Psoas muscle (tissue), 8 donors: ENCODE data around the gene LUC7L. TPM values are rescaled to one million over a fixed set of nuclear protein-coding genes. Genes with fewer than 3 reads are reported as not detected.
A peak's percentile ranks its signal among the peaks of the same experiment; 100 is the strongest.
"Not testable (repeated sequence)": the region's sequence is repeated elsewhere in the genome, so short reads cannot be mapped to it uniquely, and the experiment has no call there.

Experiments
- ATAC-seq, 4 donors: fragments of 200-7000 bp; cut with Tn5 transposase; one replicate each; pipeline ENCODE4 v1.9.1; 2020; ENCODE audit warnings: moderate library complexity in 3 of 4, mild to moderate bottlenecking in 2 of 4
- DNase-seq, 2 donors: peaks; one replicate each; pipeline ENCODE4 v3.0.0-alpha.2; 2020
- H3K27ac ChIP-seq: fragments of 200-600 bp; one replicate; pipeline ENCODE4 v1.8.0; 2022
- H3K27me3 ChIP-seq, 3 donors: fragments of 200-600 bp in 1 of 3; one replicate each; pipeline versions ENCODE4 v1.6.1 to v1.8.0; 2013 to 2022; ENCODE audit warnings: low read length in 2 of 3, mild to moderate bottlenecking in 2 of 3, moderate library complexity in 1 of 3; ENCODE audit not compliant: insufficient read depth in 3 of 3
- H3K36me3 ChIP-seq, 2 donors: fragments of 200-600 bp in 1 of 2; one replicate each; pipeline versions ENCODE4 v1.6.1 to v1.8.0; 2013 to 2022; ENCODE audit warnings: low read depth in 1 of 2, mild to moderate bottlenecking in 1 of 2, moderate library complexity in 1 of 2; ENCODE audit not compliant: insufficient read depth in 1 of 2
- H3K4me1 ChIP-seq: fragments of 200-600 bp; one replicate; pipeline ENCODE4 v1.8.0; 2022
- H3K4me3 ChIP-seq: fragments of 200-600 bp; one replicate; pipeline ENCODE4 v1.8.0; 2022; ENCODE audit warnings: mild to moderate bottlenecking
- H3K9me3 ChIP-seq: fragments of 200-600 bp; one replicate; pipeline ENCODE4 v1.8.0; 2022
- WGBS, 3 donors: extraction: QIAGEN DNeasy Blood & Tissue Kit; methylation state at CpG; one replicate each; pipeline versions ENCODE4 v1.1.6 to v1.1.7; 2013; 5-methylcytosine and 5-hydroxymethylcytosine counted together
- intact Hi-C, 2 donors: fragments of 100-400 bp; cut with DNase I; formaldehyde crosslinking; loops; one replicate each; pipeline versions ENCODE4 v1.11.0 to v1.14.2; 2022
- polyA plus RNA-seq, 3 donors: library from polyadenylated mRNA; stranded (reverse); fragments of 200-250 nt; gene quantifications; one replicate each; pipeline ENCODE4 v1.2.3, GENCODE V29; 2013
- total RNA-seq, 4 donors: library from RNA; stranded (reverse); fragmentation: NEBNext Ultra II Directional in 2 of 4; extraction: Animal tissue kit (Norgen Biotek cat#: 25700) in 2 of 4; gene quantifications; one replicate each; pipeline versions ENCODE4 v1.2.1 to v1.2.4, GENCODE V29; 2021 to 2023
- TF ChIP-seq, protein P1 (sequence below): fragments of 200-600 bp; IDR thresholded peaks from one replicate; pipeline ENCODE4 v1.8.0; 2022; ENCODE audit warnings: antibody characterized with exemption
- donor health status: healthy with polysubstance abuse.
- donor health status: DM: no; HTN: no; CAD: no; lungs with moderate emphysema.
- donor health status: Bipolar disorder and iron deficiency.
- donor health status: healthy.
- donor health status: DM: yes; HTN: yes; CAD: no.
- donor health status: DM: no; HTN: no; CAD: no.
- donor health status: DM: no; HTN: no; CAD: no.
- donor health status: DM: yes; HTN: yes; CAD: no.

LUC7L gene
- total and polyA plus RNA-seq, 7 donors = 23.8 to 58.9 (median 30.3) TPM

DNA sequence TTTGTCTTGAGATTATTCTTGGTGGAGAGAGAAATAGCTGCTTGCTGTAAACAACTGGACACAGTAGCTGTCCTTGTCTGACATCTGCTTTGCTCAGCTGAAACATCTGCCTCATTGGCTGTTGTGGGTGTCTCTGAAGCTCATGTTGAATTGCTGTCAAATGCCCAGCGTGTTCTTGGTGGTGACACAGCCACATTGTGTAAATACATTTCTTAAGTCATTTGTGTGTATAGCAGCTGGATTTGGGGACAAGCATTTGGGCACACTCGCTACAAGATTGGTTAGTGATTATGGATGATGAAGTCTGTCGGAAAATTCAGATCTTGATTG lies 10.7 kb upstream of the LUC7L start:
- Histone ChIP-seq H3K9me3 (no peaks in the 10 kb centered on the region), H3K27me3 (no peaks in the 10 kb centered on the region), H3K4me3 (no peak overlapping the region), H3K4me1 (peaks cover 43% of the 10 kb centered on the region), H3K27ac (peak overlapping the region; percentile 73), H3K36me3 (peaks cover 0 to 9% of the 10 kb centered on the region in 2 donors)
- DNase-seq (no peak), ATAC-seq (peak in 3 of 4 donors; percentile 16 to 61 (median 34))
- 39 to 53% (median 49%) methylated on average over 3 of the region's 3 CpGs for WGBS, 3 donors
- TF ChIP-seq, protein P1, sequence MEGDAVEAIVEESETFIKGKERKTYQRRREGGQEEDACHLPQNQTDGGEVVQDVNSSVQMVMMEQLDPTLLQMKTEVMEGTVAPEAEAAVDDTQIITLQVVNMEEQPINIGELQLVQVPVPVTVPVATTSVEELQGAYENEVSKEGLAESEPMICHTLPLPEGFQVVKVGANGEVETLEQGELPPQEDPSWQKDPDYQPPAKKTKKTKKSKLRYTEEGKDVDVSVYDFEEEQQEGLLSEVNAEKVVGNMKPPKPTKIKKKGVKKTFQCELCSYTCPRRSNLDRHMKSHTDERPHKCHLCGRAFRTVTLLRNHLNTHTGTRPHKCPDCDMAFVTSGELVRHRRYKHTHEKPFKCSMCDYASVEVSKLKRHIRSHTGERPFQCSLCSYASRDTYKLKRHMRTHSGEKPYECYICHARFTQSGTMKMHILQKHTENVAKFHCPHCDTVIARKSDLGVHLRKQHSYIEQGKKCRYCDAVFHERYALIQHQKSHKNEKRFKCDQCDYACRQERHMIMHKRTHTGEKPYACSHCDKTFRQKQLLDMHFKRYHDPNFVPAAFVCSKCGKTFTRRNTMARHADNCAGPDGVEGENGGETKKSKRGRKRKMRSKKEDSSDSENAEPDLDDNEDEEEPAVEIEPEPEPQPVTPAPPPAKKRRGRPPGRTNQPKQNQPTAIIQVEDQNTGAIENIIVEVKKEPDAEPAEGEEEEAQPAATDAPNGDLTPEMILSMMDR = no peak
- intact Hi-C loops = loop anchor here in 1 of 2 donors (5.0 kb wide), 1 partner anchor 97 kb away; no protein-coding TSS in a partner anchor

- Histone ChIP-seq H3K27ac (peak within 1 kb of the TSS; percentile 100), H3K9me3 (no peaks in the 10 kb centered on the region), H3K27me3 (no peaks in the 10 kb centered on the region), H3K4me1 (peaks cover 11% of the 10 kb centered on the region), H3K36me3 (peaks cover 0 to 9% of the 10 kb centered on the region in 2 donors), H3K4me3 (peak within 1 kb of the TSS; percentile 98)
- TF ChIP-seq, protein P1 = peak; percentile 36
- ATAC-seq = peak; percentile 94 to 96 (median 95)
- 0 to 1% (median 1%) methylated on average over 42 to 85 of the region's 85 CpGs for WGBS, 3 donors
- peak; percentile 95 to 97 for DNase-seq
- intact Hi-C loops = loop anchor here in 1 of 2 donors (5.0 kb wide), 1 partner anchor 103 kb away; no protein-coding TSS in a partner anchor
Measured at GRCh38 chr16:234468-235305, 5.4 kb upstream of the LUC7L start, which contains the start of gene FAM234A. FAM234A (plus strand) TSS chr16:234821; CDS start chr16:254414, 19,593 bp downstream.

DNA sequence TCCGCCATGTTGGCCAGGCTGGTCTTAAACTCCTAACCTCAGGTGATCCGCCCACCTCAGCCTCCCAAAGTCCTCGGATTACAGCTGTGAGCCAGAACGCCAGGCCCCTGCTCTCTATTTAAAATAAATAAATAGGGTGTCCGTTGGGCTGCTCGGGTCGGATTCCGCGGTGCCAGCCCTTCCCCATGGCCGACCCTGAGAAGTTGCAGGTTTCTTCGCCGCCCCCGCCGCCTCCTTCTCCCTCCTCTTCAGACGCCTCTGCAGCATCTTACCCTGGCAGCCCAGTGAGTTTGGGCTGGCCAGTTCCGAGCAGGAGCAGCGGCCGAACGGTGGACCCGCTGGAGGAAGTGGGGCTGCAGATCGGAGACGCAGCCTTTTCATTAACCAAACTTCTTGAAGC lies 1.7 kb upstream of the LUC7L start:
- Histone ChIP-seq H3K9me3 (no peaks in the 10 kb centered on the region), H3K27ac (no peak overlapping the region), H3K36me3 (peaks cover 2 to 25% of the 10 kb centered on the region in 2 donors), H3K4me3 (no peak overlapping the region), H3K27me3 (no peaks in the 10 kb centered on the region), H3K4me1 (peaks cover 18% of the 10 kb centered on the region)
- 77 to 80% (median 78%) methylated on average over 22 of the region's 22 CpGs for WGBS, 3 donors
- intact Hi-C loops = no loop called here
- ATAC-seq (no peak), DNase-seq (no peak)
- TF ChIP-seq, protein P1 = no peak

DNA sequence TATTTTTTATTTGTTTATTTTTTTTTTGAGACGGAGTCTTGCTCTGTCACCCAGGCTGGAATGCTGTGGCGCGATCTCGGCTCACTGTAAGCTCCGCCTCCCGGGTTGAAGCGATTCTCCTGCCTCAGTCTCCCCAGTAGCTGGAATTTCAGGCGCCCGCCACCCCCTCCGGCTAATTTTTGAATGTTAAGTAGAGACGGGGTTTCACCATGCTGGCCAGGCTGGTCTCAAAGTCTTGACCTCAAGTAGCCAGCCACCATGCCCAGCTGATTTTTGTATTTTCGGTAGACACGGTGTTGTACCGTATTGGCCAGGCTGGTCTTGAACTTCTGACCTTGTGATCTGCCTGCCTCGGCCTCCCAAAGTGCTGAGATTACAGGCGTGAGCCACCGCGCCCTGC lies 1.1 kb upstream of the LUC7L start:
- H3K9me3 ChIP-seq, DNase-seq, intact Hi-C loops, ATAC-seq, H3K4me3 ChIP-seq, H3K27ac ChIP-seq, H3K27me3 ChIP-seq: not testable (repeated sequence)
- peaks cover 13% of the 10 kb centered on the region for H3K4me1 ChIP-seq
- 93 to 95% (median 93%) methylated on average over 18 of the region's 18 CpGs for WGBS, 3 donors
- peaks cover 2 to 31% of the 10 kb centered on the region in 2 donors for H3K36me3 ChIP-seq

- Histone ChIP-seq H3K4me3 (peak overlapping the region; percentile 89), H3K27ac (peak overlapping the region; percentile 97), H3K9me3 (no peaks in the 10 kb centered on the region), H3K27me3 (no peaks in the 10 kb centered on the region), H3K4me1 (peaks cover 12% of the 10 kb centered on the region), H3K36me3 (peaks cover 2 to 37% of the 10 kb centered on the region in 2 donors)
- no peak for DNase-seq
- 73 to 82% (median 79%) methylated on average over 22 of the region's 22 CpGs for WGBS, 3 donors
- no peak for ATAC-seq
- TF ChIP-seq, protein P1 = no peak
- intact Hi-C loops = loop anchor here (5.0 kb wide), 2 partner anchors 122 to 127 kb away; partner anchors contain the start of gene AXIN1 (in 1 of the 2)
Measured at GRCh38 chr16:229731-230281, 557 bp upstream of the LUC7L start.
